IPS-11a (cell line): ENCODE results near the gene FUOM.
"Not testable (repeated sequence)": the region's sequence is repeated elsewhere in the genome, so short reads cannot be mapped to it uniquely, and the experiment has no call there.

Source experiments
- H3K4me3 ChIP-seq: one replicate; pipeline ENCODE4 v1.5.1; 2013; ENCODE audit warnings: low read depth, low read length, control low read depth

The FUOM gene

DNA sequence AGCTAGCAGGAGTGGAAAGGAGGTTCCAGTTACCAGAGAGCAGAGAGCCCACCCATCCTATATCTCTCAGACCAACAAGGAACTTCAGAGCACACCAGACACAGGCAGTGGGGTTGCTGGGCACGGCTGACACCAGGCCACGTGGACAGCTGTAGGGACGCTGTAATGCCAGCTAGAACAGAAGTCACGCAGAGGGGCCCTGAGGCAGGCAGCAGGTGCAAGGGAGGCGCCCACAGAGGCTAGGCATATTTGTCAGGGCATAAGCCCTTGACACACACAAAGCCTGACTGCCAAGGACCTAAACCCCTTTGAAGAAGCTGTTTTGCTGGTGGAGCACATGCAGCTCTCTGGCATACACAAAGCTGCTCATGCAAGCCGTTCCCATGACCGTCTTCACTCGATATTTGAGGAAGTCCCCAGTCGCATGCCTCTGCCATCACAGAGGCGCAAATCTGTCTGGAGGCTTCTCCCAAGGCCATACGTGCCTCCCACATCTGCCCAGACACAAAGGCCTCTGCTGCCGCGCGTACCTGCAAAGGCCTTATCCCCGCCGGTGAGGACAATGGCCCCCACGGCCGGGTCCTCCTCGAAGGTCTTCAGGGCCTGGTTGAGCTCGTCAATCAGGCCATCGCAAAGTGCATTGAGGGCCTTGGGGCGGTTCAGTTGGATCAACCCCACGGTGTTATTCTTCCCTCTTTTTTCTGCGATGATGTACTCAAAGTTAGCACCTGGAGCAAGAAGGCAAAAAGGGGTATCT, 12.4 kb upstream of the FUOM start:
- no peak overlapping the region for H3K4me3 ChIP-seq

- H3K4me3 ChIP-seq, result no peak overlapping the region
These were observed 10.3 kb upstream of the FUOM start for GRCh38 chr10:133368153-133368552.

GRCh38 chr10:133367461-133367860, 9.6 kb upstream of the FUOM start:
- H3K4me3 ChIP-seq, result not testable (repeated sequence)

DNA sequence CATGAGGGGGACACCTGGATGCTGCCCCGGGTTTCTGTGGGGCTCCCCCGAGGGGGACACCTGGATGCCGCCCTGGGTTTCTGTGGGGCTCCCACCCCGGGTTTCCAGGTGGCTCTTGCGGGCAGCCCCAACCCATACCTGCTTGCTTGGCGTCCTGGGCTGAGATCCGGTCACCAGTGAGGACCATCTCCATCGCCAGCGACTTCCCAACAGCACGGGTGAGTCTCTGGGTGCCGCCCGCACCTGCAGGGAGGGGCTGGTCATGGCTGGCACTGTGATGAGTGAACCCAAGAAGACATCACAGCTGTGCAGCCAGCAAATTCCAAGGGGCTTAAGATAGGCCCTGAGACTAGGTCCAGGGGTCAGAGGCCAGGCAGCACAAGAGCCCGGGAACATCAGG, 8.9 kb upstream of the FUOM start:
- H3K4me3 ChIP-seq, result no peak overlapping the region

DNA sequence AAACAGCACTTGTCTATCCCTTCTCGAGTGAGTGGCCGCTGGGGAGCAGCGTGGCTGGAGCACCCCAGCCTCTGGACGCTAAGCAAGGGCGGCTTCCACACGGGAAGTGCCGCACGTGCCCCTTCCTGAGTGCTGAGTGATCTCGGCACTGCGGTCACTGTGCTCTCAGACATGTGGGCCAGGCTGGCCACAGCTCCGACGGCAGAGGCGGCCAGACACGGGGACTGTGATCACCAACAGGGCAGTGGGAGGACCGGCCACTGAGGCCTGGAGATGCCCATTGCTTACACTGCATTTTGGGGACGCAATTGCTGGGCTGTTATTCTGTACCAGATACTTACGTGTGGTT, 8.3 kb upstream of the FUOM start:
- H3K4me3 ChIP-seq, result no peak overlapping the region

DNA sequence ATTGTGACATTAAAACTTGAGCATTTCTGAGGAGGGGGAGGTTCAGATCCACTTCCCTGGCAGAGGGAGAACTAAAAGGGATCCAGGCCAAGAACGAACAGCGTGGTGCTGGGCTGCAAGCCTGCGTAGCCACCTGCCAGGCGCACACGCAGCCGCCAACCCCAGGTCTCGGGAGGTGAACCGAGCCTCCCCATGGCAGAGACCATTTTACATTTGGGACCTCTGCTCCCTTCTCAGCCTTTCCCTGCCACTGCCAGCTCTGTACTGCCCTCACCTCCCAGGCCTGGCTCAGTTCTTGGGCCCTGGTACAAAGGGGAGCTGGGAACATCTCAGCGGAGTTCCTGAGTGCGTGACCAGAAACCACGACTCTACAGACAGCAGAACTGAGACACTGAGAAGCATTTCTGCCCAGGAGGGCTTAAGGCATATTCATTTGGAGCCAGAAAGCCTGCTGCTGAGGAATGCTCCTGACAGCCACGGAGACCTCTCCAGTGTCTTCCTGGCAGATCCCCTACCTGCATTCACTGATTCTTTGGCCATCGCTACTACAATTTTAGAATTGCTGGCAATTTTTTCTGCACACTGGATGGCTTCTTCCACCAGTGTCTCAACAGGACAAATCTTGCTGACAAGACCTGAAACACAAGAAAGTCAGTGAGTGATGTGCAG, 7.8 kb upstream of the FUOM start:
- no peak overlapping the region for H3K4me3 ChIP-seq

- H3K4me3 ChIP-seq, result no peak overlapping the region
These were observed 7.0 kb upstream of the FUOM start for GRCh38 chr10:133364645-133365431.

DNA sequence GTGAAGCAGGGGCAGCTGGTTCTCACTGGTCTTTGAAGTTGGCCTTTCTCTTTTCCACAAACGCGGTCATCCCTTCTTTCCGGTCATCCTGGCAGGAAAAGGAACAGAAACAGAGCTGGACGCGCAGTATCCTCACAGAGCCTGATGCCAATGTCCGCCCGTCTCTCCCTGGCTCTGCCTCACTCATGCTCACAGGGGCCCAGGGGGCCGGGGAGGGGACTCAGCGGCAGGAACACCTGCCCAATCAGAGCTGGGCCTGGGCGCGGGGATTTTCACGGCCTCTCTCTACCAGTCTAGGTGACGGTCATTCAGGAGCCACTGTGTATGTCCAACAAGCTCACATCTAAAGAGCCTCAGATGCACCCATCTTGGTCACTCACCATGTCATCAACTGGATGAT, 5.0 kb upstream of the FUOM start:
- no peak overlapping the region for H3K4me3 ChIP-seq

DNA sequence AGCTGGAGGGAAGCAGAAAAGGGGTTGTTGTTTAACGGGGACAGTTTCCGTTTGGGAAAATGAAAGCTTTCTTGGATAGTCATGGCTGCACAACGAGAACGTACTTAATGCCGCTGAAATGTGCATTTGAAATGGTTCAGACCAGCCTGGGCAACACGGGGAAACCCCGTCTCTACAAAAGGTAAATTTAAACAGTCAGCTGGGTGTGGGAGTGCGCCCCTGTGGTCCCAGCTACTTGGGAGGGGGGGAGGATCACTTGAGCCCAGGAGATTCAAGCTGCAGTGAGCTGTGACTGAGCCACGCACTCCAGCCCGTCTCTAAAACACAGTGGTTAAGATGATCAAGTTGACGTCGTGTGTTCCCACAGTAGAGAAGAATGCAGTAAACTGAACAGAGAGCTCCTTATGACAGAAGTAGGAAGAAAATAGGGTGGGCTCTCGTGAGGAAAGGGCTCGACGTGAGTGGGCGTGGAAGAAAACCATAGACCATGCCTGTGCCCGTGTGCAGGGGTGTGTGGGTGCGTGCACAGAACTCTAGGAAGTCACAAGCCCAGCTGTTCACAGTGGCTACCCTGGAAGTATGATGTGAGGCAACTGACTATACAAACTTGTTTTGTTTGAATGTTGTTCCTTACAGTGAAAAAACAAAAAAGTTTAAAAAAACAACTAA, 4.1 kb upstream of the FUOM start:
- no peak overlapping the region for H3K4me3 ChIP-seq

DNA sequence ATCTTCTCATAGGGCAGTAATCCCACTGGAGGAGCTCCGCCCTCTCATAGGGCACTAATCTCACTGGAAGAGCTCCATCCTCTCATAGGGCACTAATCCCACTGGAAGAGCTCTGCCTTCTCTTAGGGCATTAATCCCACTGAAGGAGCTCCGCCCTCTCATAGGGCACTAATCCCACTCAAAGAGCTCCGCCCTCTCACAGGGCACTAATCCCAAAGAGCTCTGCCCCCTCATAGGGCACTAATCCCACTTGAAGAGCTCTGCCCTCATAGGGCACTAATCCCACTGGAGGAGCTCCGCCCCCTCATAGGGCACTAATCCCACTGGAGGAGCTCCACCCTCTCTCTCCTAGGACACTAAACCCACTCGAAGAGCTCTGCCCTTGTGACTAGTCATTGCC, 3.4 kb upstream of the FUOM start:
- no peak overlapping the region for H3K4me3 ChIP-seq

GRCh38 chr10:133359972-133360610, 2.3 kb upstream of the FUOM start:
- H3K4me3 ChIP-seq, result no peak overlapping the region

DNA sequence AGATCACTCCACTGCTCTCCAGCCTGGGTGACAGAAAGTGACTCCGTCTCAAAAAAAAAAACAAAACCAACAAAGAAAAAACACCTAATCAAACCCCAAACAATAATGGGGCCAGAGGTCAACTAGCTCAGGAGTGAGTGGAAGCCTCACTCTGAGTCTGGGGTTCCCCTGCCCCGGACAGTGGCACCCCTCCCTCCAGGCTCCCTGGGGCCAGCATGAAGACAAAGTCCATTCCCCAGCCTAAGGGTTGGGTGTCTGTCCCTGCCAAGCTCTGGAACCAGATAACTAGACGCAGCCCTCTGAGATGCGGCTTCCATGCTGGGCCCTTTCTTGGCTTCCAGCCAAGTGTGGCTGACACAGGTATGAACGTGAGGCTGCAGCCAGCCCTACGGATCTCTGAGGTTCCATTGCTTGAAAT, 1.7 kb upstream of the FUOM start:
- no peak overlapping the region for H3K4me3 ChIP-seq

DNA sequence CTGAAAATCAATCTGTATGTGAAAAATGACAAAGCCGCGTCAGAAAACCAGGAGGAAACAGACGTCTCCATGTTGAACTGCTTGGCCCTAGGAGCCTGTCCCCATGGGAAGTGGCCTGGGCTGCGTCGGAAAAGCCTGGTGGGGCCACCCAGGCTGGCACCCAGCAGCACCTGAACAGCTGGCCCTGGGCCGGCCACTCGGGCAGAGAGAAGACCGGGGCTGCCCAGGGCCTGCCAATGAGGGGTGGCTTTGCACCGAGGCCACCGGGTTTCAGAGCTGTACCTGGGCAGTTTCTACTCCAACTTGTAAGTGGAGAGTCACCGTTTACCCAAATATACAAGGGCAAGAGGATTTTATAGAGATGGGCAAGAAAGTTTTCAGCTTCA, 1.1 kb upstream of the FUOM start:
- no peak overlapping the region for H3K4me3 ChIP-seq

DNA sequence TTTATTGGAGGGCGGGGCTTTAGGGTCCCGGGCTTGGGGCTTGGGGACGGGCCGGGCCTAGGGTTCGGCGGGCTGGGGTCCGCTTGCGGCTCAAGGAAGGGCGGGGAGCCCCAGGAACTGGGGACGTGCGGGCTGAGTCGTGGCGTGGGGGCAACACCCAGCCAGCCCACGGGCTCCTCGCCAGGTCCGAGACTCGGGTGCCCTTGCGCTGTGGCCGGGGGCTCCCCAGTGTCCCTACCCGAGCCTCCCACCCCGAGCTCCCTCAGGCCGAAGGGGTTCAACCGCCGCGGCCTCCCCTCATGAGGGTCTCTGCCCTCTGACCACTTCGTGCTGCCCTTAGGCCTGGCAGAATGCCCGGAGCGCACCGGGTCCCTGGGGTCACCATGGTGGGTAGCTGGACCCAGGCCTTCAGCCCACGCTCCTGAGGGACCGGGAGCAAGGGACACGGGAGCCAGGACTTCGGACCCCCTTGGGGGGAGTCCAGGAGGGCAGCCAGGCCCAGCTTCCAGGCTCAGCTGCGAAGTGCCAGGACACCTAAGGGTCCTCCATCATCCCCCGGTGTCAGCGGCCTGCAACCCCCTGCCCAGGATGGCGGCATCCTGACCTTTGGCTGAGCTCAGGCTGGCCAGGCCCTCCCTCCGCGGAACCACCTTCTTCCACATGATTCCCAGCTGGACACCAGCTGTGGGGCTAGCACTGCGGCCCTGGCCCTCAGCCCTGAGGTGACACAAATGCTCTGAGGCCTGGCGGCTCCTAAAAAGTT, 524 bp upstream of the FUOM start:
- no peak overlapping the region for H3K4me3 ChIP-seq

DNA sequence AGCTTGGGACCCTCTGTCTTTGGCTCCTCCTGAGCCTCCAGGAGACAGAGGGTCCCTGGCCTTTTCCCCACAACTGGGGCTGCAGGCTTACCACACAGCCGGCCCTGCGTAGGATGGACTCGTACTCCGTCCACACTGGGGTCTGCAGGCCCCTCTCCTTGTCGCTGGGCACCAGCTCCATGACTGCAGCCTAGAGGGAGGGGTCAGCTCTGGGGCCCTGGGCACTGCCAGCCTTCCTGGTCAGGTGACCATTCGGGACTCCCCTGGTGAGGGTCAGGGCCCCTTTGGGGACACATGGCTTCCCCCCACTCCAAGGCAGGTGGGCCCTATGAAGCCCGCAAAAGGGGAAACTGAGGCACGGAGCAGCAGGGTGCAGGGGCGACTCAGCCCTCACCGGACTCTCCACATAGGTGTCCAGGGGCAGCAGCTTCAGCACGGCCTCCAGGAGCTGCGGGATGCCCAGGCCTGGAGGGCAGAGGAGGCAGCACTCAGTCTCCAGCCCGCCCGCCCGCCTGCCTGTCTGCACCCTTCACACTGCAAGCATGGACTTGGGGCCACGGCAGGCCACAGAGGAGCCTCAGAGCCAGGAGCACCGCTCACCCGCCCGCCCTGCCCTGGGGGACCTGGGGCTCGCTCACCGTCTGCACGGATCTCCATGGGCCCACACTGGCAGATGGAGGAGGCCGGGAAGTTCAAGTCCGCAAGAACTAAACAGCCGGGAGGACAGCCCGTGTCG, 1.1 kb downstream of the FUOM start:
- peak overlapping the region; percentile 67 for H3K4me3 ChIP-seq

DNA sequence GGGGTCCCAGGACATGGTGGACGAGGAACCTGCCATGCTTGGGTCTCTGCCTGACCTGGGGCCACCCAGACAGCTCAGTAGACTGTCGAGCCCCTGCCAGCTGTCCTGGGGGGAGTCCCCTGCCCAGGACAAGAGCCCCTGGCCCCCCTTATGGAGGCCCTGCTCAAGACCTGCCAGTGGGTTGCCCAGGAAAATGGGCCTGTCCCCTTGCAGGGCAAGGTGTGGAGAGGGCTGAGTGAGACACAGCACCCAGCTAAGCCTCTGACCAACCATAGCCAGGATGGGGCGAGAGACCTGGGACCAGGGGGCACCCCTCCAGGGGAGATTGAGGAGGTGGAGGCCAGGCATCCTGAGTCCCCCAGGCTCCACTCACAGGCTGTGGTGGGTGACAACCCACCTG, 1.8 kb downstream of the FUOM start:
- H3K4me3 ChIP-seq, result no peak overlapping the region

- H3K4me3 ChIP-seq, result no peak overlapping the region
These were observed 2.6 kb downstream of the FUOM start for GRCh38 chr10:133355266-133355665.

DNA sequence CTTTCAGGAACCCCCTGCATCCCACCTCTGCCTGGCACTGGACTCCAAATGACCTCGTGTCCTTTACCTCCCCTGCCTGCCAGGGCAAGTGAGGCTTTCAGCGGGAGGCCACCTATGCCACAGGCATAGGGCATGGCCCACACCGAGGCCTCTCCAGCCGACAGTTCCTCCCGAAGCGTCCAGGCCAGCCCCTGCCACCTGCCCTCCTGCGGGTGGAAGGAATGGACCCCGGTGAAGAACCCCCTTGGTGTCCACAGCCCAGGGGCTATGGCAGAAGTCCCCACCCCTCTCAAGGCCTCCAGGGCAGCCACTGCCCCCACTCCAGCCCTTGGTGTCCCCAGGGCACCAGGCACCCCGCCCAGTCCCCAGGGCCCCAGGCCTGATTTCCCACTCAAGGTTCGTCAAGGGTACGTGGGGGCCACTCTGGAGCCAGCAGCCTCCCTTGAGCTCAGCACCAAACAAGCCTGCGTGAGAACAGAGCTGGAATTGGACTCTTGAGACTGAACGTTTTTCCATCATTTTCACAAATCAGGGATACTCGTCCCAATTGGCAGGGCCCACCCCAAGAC, 3.1 kb downstream of the FUOM start:
- H3K4me3 ChIP-seq, result no peak overlapping the region

- no peak overlapping the region for H3K4me3 ChIP-seq
These were observed 3.7 kb downstream of the FUOM start for GRCh38 chr10:133353988-133354605.
